Astrocyte of the hippocampus (primary cell): ENCODE data around the gene SAMD4B.
"Not testable (repeated sequence)": the region's sequence is repeated elsewhere in the genome, so short reads cannot be mapped to it uniquely, and the experiment has no call there.

Experiments used
- DNase-seq: peaks from one replicate; pipeline ENCODE4 v3.0.0; 2011; ENCODE audit warnings: low read depth, low spot score

SAMD4B gene

GRCh38 chr19:39369200-39369599, 27.0 kb downstream of the SAMD4B start:
- DNase-seq = no peak

DNA sequence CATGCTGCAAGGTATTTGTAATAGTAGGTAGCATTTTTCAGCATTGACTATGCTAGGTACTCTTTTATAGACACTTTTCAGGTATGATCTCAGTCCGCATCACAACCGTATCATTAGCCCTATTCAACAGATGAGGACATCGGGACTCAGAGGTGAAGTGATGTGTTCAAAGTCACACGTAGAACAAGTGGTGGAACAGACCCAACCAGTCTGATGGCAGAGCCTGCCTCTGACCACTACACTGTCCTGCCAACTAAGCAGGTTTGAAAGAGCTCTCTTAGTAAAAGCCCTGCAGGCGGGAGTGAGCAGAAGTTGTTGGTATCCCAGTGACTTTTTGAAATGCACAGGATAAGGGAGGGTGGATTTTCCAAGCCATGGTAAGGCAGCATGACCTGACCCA, 28.5 kb downstream of the SAMD4B start:
- no peak for DNase-seq

GRCh38 chr19:39372047-39372802, 30.0 kb downstream of the SAMD4B start:
- DNase-seq = peak; percentile 97

- DNase-seq = peak; percentile 43
Measured at GRCh38 chr19:39372941-39373340, 30.7 kb downstream of the SAMD4B start.

GRCh38 chr19:39375929-39376328, 33.7 kb downstream of the SAMD4B start:
- DNase-seq = no peak

GRCh38 chr19:39377373-39378362, 35.4 kb downstream of the SAMD4B start:
- no peak for DNase-seq

GRCh38 chr19:39379366-39379765, 37.1 kb downstream of the SAMD4B start:
- DNase-seq = not testable (repeated sequence)

DNA sequence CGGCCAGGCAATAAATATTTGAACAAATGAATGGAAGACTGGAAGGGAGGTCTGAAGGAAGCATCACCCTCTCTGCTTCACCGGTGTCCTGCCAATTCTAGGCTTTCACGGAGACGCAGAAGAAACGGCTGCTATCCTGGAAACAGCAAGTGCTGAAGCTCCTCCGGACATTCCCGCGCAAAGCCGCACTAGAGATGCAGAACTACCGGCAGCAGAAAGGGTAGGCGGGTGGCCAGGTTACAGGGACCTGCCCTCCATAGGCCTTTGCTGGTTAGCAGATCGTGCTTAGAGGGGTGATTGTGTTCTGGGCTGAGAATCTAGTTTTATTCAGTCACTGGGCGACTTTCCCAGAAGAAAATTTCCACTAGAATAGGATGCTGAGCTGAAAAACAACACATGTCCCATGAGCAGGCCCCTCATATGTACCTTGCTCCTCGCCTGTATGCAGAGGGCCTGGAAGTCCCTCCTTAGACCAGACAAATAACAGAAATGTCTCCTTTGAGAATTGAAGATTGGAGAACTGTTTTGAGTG, 37.7 kb downstream of the SAMD4B start:
- DNase-seq = no peak

DNA sequence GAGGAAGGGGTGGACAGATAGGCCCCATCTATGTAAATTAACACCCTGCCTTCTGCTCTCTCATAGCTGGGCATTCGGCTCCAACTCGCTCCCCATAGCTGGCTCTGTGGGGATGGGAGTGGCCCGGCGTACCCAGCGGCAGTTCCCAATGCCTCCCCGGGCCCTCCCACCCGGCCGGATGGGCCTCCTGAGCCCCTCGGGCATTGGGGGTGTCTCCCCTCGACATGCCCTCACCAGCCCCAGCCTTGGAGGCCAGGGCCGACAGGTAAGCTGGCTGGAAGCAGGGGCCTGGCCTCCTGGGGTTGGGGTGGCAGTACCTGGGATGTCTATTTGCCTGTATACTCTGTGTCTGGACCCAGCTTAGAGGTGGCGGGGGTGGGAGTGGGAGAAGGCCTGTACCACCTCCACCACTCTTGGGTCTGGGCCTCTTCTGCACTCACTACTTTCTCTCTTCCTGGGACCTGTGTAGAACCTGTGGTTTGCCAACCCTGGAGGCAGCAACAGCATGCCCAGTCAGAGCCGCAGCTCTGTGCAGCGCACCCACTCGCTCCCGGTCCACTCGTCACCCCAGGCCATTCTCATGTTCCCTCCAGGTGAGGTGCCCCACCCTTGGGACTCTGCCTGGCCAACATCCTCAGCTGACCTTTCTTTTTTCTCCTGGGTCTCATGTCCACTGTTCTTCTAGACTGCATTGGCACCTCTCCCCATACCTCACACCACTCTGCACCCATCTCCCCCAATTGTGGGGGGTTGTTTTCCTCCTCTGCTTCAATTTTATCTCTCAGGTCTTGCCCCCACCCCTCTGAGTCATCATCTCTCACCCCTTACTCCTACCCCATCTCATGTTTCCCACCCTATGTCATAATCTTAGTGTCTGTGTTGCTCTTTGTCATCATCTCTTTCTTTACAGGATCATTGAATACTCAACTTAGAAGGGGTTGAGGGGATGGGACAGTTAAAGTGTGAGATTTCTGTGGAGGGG, 38.6 kb downstream of the SAMD4B start:
- no peak for DNase-seq

GRCh38 chr19:39381910-39382611, 39.8 kb downstream of the SAMD4B start:
- no peak for DNase-seq

DNA sequence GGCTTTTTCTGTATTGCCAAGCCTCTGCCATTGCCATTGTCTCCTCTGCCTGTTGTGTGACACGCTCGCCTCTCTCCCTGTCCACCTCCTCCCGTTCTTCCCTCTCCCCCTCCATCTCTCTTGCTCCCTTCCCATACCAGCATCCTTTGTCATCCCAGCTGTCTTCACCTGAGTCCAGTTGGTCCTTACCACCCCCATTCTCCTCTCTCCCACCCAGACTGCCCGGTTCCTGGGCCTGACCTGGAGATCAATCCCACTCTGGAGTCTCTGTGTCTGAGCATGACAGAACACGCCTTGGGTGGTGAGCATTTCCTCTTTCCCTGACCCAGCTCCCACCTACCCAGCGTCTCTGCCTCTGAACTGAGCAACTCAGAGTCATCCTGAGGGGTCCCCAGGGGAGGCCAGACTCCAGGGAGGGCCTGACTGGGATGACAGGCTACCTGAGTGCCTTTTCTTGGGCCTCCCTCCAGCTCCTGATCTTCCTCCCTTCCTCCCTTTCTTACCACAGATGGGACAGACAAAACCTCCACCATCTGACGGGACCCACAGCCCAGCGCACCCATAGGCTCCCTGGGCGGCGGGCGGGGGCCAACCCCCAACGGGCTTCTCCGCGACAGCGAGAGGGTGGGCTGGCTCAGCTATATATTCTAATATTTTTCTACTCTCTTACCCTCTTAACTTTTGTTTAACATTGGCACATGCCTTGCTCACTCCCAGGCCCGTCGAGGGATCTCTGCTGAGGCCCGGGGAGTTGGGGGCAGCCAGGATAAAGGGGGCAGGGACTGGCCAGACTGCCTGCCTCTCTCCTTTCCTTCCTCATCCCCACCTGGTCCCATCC, 41.0 kb downstream of the SAMD4B start:
- no peak for DNase-seq

DNA sequence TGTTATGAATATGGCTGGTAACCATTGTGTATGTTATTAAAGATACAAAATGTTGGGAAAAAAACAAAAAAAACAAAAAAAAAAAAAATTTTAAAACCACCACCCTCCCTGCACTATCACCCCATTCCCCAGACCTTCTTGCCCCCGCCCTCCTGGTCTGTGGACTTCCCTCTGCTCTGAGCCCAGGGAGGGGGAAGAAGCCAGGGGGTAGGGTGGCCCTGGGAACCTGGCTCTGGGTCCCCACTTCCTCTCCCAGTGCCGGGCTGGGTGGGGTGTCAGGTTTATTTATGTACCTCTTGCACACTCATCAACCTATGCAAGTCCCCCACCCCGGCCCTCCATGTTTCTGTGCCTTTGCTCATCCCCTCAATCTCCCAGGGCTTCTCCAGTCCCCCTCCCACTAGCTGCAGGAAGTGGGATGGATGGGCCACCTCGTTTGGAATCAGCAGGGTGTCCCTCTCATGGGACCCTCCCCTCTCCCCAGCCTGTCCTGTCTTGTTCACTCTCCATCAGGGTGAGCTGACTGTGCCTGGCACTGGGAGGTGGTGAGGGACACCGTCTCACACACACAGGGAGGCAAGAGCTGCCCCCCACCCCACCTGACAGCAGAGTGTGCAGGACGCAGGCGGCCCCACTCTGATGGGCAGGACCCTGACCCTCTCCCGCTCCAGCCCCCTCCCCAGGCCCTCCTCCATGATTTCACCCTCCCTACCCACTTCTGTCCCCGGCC, 42.8 kb downstream of the SAMD4B start:
- DNase-seq = no peak

DNA sequence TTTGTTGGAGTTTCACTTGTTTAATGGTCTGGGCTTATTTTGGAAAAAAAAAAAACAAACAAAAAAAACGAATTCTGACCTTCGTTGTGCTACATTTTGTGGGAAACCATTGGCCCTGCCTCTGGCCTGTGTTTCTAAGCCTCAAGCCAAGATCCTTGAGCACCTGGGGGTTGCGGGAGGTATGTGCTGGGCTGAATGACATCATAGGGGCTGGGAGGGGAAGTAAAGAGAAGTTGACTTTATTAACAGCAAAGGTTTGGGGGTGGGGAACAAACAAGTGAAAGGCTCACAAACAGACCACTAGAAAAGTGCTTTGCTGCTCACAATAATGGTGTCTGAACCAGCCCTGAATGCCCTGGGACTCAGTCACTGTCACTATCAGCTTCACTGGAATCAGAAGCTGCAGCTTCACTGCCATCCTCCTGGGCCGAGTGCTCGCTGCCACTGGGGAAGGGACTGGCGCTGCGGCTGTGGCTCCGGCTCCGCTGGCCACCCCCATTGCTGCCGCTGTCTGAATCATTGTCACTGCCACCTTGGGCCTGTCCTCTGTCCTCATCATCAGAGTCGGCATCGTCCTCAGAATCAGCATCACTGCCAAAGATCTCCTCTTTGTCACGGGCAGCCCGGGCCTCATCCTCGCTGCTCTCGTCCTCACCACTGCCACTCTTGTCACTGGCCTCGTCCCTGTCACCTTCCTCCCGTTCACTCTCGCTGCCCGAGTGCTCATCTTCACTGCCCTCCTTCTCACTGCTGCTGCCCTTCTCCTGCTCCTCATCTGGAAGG, 43.6 kb downstream of the SAMD4B start:
- peak; percentile 28 for DNase-seq

- no peak for DNase-seq
Measured at GRCh38 chr19:39386557-39386956, 44.3 kb downstream of the SAMD4B start.

GRCh38 chr19:39388657-39389056, 46.4 kb downstream of the SAMD4B start:
- DNase-seq = no peak

- no peak for DNase-seq
Measured at GRCh38 chr19:39389631-39390414, 47.6 kb downstream of the SAMD4B start.

- no peak for DNase-seq
Measured at GRCh38 chr19:39390451-39390750, 48.2 kb downstream of the SAMD4B start.
